Measurements from ENCODE around the gene KCNQ5. TPM values are rescaled to one million over a fixed set of nuclear protein-coding genes. Genes with fewer than 3 reads are reported as not detected.
A peak's percentile ranks its signal among the peaks of the same experiment; 100 is the strongest.

KCNQ5 gene
- total RNA-seq, 1 experiment from 2014 or later: 9.4 TPM

GRCh38 chr6:73028893-73029450 lies 407.1 kb downstream of the KCNQ5 start:
- BruUV-seq (replicated peaks): no TSS peak
- DNase-seq (ENCODE audit: low read depth, low spot score): no peak
- in situ Hi-C loops (cut with HindIII; ENCODE audit: low pct_unique_long_range_greater_than_20kb, low sequenced_read_pairs) (no loop called here), intact Hi-C loops (cut with micrococcal nuclease; ENCODE audit: unreplicated experiment) (no loop called here)
- H3K27ac ChIP-seq (ENCODE audit: low read length): peak overlapping the region; percentile 34; the same call in 1 of the 2 replicates
- H3K9me3 ChIP-seq (ENCODE audit: control insufficient read depth, insufficient read depth, low read depth, low read length): no peaks in the 10 kb centered on the region
- no peak overlapping the region for H3K4me3 ChIP-seq (ENCODE audit: low read depth in 2 of 2, low read length in 2 of 2)
- no peaks in the 10 kb centered on the region for H3K36me3 ChIP-seq (ENCODE audit: control insufficient read depth, insufficient read depth, low read length)
- ChIA-PET CTCF (no interaction called here), POLR2A (no interaction called here)
- no peak for TF ChIP-seq TCF7L2 (IDR thresholded peaks at IDR 0.05; ENCODE audit: low read depth, low read length)
- TF ChIP-seq SIN3A (IDR thresholded peaks at IDR 0.05; ENCODE audit: borderline replicate concordance, insufficient read depth, low read depth, low read length): no peak
- no peak for TF ChIP-seq POLR2AphosphoS5 (IDR thresholded peaks at IDR 0.05; ENCODE audit: low read depth, low read length)
- TF ChIP-seq REST (IDR thresholded peaks at IDR 0.05; ENCODE audit: insufficient read depth in 1 of 2, low read depth in 2 of 2, low read length in 1 of 2): no peak
- TF ChIP-seq CTCF (IDR thresholded peaks at IDR 0.05): no peak
- H3K4me1 ChIP-seq (ENCODE audit: control insufficient read depth, insufficient read depth, low read length): peaks cover 16% of the 10 kb centered on the region
- ATAC-seq: peak; percentile 29; the same call in 1 of the 2 replicates
- H3K27me3 ChIP-seq (ENCODE audit: control insufficient read depth, insufficient read depth, low read length): no peaks in the 10 kb centered on the region

GRCh38 chr6:73030257-73030656 lies 408.4 kb downstream of the KCNQ5 start:
- POLR2A ChIA-PET: no interaction called here
- no peak for ATAC-seq
- CTCF ChIA-PET: no interaction called here
- no TSS peak for BruUV-seq (replicated peaks)
- intact Hi-C loops (cut with micrococcal nuclease; ENCODE audit: unreplicated experiment) (no loop called here), in situ Hi-C loops (cut with HindIII; ENCODE audit: low pct_unique_long_range_greater_than_20kb, low sequenced_read_pairs) (no loop called here)
- H3K9me3 ChIP-seq (ENCODE audit: control insufficient read depth, insufficient read depth, low read depth, low read length): no peaks in the 10 kb centered on the region
- H3K4me3 ChIP-seq (ENCODE audit: low read depth in 2 of 2, low read length in 2 of 2): no peak overlapping the region
- no peak for DNase-seq (ENCODE audit: low read depth, low spot score)
- peaks cover 16% of the 10 kb centered on the region for H3K4me1 ChIP-seq (ENCODE audit: control insufficient read depth, insufficient read depth, low read length)
- H3K36me3 ChIP-seq (ENCODE audit: control insufficient read depth, insufficient read depth, low read length): no peaks in the 10 kb centered on the region
- no peak for TF ChIP-seq TCF7L2 (IDR thresholded peaks at IDR 0.05; ENCODE audit: low read depth, low read length)
- TF ChIP-seq SIN3A (IDR thresholded peaks at IDR 0.05; ENCODE audit: borderline replicate concordance, insufficient read depth, low read depth, low read length): no peak
- TF ChIP-seq POLR2AphosphoS5 (IDR thresholded peaks at IDR 0.05; ENCODE audit: low read depth, low read length): no peak
- no peak for TF ChIP-seq CTCF (IDR thresholded peaks at IDR 0.05)
- no peak for TF ChIP-seq REST (IDR thresholded peaks at IDR 0.05; ENCODE audit: insufficient read depth in 1 of 2, low read depth in 2 of 2, low read length in 1 of 2)
- no peaks in the 10 kb centered on the region for H3K27me3 ChIP-seq (ENCODE audit: control insufficient read depth, insufficient read depth, low read length)
- no peak overlapping the region for H3K27ac ChIP-seq (ENCODE audit: low read length)

Measured in Panc1 (cell line).